ELR (cell line): ENCODE measurements around the gene CD53.
"Not testable (repeated sequence)": the region's sequence is repeated elsewhere in the genome, so short reads cannot be mapped to it uniquely, and the experiment has no call there.

Experiments used
- DNase-seq: peaks from one replicate; pipeline ENCODE4 v3.0.0-alpha.2; 2015; ENCODE audit warnings: low read depth

The CD53 gene

GRCh38 chr1:110916669-110917306, 43.8 kb downstream of the CD53 start:
- peak; percentile 69 for DNase-seq

- DNase-seq: no peak
Observed at GRCh38 chr1:110918016-110918415, 45.1 kb downstream of the CD53 start.

DNA sequence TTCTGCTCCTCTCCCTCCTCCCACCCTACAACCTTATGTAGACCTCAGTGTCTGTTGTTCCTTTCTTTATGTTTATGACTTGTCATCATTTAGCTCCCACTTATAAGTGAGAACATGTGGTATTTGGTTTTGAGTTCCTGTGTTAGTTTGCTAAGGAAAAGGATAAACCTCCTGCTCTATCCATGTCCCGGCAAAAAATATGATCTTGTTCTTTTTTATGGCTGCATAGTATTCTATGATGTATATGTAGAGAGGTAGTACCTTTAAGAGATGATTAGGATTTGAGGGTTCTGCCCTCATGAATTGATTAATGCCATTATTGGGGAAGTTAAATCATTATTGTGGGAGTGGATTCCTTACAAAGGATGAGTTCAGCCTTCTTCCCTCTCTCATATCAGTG, 49.0 kb downstream of the CD53 start:
- no peak for DNase-seq

DNA sequence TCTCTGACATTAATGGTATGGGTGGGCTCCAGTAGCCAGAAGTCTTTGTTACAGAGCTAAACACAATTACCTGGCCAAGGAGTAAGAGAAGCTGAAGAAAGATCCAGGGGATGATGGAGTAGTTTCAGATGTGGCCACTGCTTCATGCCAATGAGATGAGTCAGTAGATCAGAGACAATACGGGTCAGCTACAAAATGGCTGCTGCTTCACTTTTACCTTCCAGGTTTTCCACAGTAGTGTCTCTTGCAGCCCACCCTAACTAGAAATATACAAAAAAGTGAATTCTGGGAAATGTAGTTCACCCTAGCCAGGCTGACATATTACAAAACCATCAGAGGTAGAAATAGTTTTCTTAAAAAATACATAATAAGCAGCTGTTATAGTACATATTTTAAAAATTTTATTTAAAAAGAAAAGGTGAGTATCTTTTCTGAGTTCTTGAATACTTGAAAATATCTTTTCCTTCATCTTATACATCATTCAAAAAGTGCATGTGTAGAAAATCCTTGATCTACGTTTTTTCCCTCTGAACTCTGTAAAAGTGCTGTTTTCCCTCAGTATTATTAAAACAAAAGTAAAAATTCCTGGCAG, 54.6 kb downstream of the CD53 start:
- peak; percentile 63 for DNase-seq

DNA sequence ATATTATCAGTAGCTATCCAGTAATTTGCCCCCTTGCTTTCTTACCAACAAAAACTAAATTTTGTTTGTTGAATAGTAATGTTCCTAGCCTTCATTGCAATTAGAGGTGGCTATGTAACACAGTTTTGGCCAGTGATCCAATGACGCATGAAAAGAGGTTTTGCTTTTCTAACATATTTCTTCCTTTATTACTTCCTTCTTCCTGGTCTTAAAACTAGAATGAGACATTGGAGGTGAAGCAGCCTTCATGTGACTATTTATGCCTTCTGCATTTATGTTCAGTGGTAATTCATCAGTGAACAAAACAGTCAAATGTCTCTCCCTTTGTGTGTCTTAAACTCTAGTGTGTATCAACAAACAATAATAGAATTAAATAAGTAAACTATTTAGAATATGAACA, 55.2 kb downstream of the CD53 start:
- DNase-seq: no peak

DNA sequence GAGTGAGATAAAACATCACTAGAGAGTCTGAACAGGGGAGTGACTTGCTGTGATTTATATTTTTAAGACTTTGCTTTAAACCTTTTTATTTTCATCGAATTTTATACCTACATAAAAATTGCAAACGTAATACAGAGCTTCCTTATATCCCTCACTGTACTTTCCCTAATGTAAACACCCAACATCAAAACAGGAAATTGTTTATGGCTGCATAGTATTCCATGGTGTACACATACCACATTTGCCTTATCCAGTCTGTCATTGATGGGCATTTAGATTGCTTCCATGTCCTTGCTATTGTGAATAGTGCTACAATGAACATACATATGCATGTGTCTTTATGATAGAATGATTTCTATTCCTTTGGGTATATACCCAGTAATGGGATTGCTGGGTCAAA, 56.0 kb downstream of the CD53 start:
- no peak for DNase-seq

DNA sequence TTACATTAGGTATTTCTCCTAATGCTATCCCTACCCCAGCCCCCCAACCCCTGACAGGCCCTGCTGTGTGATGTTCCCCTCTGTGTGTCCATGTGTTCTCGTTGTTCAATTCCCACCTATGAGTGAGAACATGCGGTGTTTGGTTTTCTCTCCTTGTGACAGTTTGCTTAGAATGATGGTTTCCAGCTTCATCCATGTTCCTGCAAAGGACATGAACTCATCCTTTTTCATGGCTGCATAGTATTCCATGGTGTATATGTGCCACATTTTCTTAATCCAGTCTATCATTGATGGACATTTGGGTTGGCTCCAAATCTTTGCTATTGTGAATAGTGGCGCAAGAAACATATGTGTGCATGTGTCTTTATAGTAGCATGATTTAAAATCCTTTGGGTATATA, 58.1 kb downstream of the CD53 start:
- not testable (repeated sequence) for DNase-seq

GRCh38 chr1:110936567-110936966, 63.6 kb downstream of the CD53 start:
- no peak for DNase-seq

DNA sequence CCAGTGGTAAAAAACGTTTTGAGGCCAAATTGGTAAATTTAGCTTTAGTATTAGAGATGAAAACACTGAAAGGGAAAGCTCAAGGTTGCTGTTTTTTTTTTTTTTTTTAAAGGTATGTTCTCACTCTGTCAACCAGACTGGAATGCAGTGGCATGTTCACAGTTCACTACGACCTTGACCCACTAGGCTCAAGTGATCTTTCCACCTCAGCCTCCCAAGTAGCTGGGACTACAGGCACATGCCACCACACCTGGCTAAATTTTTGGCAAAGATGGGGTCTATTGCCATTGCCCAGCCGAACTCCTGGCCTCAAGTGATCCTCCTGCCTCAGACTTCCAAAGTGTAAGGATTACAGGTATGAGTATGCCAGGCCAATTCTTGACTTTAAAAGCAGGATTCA, 71.9 kb downstream of the CD53 start:
- no peak for DNase-seq

DNA sequence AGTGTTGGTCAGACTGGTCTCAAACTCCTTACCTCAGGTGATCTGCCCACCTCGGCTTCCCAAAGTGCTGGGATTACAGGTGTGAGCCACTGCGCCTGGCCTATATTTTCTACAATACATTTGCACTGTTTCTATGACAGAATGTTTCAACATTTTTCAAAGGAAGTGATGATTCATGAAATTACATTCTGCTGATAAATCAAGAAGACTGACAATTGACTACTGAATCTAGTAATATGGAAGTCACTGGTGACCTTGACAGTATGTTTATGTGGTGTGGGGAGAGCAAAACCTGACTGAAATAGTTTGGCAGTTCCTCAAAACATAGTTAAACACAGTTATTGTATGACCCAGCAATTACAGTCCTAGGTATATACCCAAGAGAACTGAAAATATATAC, 72.7 kb downstream of the CD53 start:
- DNase-seq: peak; percentile 29

- peak; percentile 71 for DNase-seq
Observed at GRCh38 chr1:110948038-110948810, 75.3 kb downstream of the CD53 start.
